ENCODE data around the gene ASTN2.

GRCh38 chr9:116954731-116955130 lies 460.1 kb downstream of the ASTN2 start:
- TF ChIP-seq, protein P1, sequence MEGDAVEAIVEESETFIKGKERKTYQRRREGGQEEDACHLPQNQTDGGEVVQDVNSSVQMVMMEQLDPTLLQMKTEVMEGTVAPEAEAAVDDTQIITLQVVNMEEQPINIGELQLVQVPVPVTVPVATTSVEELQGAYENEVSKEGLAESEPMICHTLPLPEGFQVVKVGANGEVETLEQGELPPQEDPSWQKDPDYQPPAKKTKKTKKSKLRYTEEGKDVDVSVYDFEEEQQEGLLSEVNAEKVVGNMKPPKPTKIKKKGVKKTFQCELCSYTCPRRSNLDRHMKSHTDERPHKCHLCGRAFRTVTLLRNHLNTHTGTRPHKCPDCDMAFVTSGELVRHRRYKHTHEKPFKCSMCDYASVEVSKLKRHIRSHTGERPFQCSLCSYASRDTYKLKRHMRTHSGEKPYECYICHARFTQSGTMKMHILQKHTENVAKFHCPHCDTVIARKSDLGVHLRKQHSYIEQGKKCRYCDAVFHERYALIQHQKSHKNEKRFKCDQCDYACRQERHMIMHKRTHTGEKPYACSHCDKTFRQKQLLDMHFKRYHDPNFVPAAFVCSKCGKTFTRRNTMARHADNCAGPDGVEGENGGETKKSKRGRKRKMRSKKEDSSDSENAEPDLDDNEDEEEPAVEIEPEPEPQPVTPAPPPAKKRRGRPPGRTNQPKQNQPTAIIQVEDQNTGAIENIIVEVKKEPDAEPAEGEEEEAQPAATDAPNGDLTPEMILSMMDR (IDR thresholded peaks at IDR 0.05; ENCODE audit: low read depth, low read length) = no peak
- TF ChIP-seq, protein P2, sequence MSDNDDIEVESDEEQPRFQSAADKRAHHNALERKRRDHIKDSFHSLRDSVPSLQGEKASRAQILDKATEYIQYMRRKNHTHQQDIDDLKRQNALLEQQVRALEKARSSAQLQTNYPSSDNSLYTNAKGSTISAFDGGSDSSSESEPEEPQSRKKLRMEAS (IDR thresholded peaks at IDR 0.05; ENCODE audit: low read depth, low read length) = no peak
- TF ChIP-seq POLR2A (IDR thresholded peaks at IDR 0.05; ENCODE audit: extremely low read depth, insufficient read length) = no peak
